Right renal cortex interstitium (tissue), 3 donors: Measurements from ENCODE around the gene PTPRD. TPM values are rescaled to one million over a fixed set of nuclear protein-coding genes. Genes with fewer than 3 reads are reported as not detected.

Source experiments
- DNase-seq, 3 donors: peaks; one replicate each; pipeline ENCODE4 v3.0.0-alpha.2; 2013; ENCODE audit warnings: low read depth in 3 of 3, low spot score in 2 of 3
- polyA plus RNA-seq, 3 donors: library from polyadenylated mRNA; unstranded; fragments of 120-200 nt; gene quantifications; one replicate each; pipeline ENCODE4 v1.2.1, GENCODE V29; 2013; ENCODE audit not compliant: insufficient read length in 3 of 3

PTPRD gene
- polyA plus RNA-seq, 3 donors, result 92.4 to 109 (median 101) TPM

DNA sequence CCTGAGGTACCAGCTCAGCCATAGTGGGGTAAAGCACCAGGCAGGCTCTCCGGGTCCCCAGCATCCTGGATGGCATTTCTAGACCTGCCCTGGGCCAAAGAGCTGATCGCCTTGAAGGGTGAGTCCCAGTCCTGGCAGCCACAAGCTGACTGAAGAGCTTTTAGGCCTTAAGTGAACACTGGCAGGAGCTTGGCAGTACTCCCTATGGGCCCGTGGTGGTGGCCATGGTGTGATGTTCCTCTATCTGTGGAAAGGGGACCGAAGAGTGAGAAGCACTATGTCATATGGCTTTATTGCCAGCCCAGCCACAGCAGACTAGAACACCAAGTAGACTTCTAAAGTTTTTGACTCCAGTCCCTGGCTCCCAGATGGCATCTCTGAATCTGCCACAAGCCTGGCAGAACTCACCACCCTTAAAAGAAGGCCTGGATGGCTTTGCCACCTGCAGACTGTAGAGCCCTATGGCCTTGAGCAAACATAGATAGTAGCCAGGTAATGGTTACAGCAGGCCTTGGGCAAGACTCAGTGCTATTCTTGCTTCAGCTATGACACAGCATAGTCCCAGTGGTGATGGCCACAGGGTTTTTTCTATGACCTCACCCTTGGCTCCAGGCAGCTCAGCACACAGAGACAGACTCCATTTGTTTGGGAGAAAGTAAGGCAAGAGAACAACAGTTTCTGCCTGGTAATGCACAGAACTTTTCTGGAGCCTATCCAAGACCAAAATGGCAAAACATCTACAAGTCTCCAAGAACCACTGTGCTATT lies 2011.7 kb downstream of the PTPRD start:
- DNase-seq, result no peak

DNA sequence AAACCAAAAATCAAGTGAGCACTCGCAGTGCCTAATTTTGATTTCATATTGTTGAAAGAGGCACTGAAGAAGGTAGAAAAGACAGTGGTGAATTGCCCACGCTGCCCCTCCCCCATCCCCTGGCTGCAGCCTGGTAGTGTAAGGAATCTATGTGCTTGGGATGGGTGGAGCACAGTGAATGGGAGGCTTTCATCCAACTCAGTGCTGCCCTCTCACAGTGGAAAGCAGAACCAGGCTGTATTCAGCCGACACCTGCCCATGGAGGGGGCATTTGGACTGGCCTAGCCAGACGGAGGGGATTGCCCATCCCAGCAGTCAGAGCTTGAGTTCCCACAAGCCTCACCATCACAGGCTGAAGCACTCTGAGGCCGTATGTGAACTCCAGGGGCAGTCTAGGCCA lies 2012.9 kb downstream of the PTPRD start:
- no peak for DNase-seq

DNA sequence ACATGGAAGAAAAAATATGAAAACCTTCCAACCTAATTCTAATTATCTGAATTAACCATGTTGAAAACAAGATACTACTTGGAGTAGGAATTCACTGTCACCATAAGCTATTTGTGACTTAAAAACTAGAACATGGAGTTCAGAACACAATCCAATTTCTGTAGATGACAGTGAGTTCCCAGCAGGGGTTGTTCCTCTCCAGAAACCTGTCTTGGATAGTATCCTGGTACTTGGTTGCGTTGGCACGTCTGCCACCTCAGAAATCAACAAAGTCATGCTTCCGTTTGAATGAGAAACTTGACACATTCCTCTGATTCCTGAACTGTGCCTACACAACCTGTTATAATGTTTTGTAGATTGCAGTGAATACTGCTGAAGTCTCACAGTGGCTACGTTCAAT lies 2023.3 kb downstream of the PTPRD start:
- DNase-seq, result no peak

DNA sequence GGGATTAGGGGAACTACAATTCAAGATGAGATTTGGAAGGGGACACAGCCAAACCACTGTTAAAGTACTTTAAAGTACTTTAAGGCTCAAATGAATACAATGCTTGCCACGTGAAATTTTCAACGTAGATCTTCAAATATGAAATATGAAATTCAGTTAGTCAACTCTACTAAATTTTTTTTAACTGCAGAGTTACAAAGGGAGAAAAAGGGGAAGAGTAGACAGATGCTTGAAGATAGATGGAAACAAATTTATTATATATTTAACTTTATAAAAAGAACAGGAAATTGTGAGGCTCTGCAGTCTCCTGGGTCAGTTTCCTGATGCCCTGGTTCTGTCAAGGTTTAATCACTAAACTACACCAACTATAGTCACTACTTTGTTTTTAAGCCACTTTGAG lies 2027.8 kb downstream of the PTPRD start:
- DNase-seq, result no peak

DNA sequence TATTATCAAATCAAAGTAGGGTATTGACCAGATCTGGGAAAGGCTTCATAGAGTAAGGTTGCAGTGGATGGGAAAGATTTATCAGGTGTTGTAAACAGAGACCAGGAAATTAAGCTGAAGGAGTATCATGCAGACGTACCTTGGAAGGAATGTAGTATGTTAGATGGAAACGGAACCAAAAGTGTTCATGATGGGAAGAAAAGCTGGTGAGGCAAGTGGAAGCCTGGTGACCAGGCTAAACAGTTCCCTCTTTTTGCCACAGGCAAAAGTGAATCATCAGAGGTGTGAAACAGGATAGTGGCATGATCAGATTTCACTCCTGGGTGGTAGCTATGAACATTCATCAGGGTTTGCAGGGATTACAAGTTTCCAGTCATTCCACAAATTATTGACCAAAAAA lies 2033.1 kb downstream of the PTPRD start:
- DNase-seq, result no peak

DNA sequence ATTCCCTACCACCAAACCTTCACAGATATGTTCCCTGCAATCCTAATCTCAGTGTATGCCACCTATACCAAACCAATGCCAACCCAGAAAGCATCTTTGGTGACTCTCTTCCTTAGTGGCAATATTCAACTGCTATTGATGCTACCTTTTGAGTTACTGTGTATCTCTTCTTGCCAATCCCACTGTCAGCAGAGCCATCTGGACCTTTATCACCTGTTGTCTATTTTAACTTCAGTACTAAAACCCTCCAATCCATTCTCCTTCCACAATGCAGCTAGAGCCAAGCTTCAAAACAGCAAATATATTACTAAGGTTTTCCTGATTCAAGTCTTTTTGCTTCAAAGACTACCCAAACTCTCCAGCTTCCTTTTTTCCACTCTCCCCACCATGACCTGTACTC lies 2036.1 kb downstream of the PTPRD start:
- DNase-seq, result no peak

DNA sequence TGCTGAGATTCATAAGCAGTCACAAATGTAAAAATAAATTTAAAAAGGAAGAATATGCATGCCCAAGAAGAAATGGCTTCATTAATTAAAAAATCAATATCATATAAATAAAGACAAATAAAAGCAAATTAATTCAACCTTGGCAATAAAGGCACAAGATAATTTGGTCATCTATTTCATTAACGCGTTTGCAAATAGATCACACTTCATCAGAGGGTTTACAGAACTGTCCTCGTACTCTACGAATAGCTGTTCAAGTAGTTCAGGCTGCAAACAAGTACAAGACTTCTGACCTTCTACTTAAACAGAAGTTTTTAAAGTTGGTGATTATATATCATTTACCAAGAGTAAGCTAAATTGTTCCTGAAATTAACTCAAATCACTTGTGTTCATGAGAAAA lies 2038.0 kb downstream of the PTPRD start:
- no peak for DNase-seq

DNA sequence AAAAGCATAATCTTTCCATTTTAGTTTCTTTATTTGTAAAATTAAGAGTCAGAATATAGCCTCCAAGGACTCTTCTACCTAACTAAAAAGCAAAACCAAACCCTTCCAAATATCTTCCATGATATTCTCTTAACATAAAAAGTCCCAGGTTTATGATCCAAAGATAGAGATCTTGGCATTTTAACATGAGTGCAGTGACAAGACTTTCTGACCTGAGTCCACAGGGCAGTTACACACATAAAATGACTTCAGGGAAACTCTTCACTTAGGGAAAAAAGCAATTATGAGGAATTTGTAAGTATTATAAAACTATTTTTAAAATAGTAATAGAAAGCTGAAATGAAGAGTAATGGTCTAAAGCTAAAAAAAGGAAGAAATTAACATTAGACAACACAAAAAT lies 2040.6 kb downstream of the PTPRD start:
- no peak for DNase-seq

DNA sequence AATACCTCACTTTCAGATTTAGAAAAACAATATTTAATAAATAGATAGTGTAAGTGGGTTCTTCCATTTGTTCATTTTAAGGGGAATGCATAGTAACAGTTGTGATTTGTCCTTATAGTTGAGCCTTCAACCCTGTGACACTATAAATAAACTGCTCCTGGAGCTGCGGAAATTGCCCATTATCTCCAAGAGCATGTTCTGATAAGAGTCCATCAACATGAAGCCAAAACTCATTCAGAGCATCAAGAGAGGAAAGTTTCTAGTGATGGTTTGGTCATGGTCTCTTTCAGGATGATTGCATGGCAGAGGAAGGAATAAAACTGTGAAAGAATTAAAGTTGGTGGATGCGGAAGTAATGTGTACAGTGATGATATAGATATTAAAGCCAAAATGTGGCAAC lies 2041.2 kb downstream of the PTPRD start:
- DNase-seq, result no peak

DNA sequence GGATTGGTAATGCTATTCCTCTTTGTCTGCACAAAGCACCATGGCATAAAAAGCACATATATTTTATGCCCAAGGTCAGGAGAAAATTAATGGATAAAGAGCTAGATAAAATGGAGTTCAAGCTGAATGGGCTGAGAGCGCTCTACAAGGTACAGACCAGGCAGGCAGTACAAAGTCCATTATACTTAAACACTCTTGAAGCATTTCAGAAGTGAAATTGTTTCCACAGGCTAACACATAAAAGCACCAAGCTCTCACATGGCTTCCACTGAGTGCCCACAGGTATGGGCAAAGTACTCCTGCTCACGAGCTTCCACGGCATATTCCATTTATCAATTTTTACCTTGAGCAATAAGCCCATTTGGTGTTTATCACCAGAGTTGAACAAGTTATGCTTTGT lies 2042.0 kb downstream of the PTPRD start:
- DNase-seq, result no peak

DNA sequence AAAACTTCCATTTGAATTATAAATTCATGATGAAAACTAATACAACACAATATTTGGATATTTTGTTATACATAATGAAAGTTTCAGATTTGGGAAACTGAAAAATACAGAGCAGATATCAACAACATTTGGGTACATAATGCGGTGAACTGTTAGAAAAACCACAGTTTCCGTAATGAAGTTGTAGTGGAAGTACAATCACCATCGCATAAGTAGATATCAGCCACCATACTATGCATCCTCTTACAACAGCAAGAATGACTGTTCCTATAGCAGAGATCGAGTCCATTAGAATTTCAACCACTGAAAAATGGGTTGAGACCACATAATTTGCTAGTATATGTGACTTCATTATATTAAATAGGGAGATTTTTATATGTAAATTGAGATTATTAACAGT lies 2043.0 kb downstream of the PTPRD start:
- DNase-seq, result no peak

DNA sequence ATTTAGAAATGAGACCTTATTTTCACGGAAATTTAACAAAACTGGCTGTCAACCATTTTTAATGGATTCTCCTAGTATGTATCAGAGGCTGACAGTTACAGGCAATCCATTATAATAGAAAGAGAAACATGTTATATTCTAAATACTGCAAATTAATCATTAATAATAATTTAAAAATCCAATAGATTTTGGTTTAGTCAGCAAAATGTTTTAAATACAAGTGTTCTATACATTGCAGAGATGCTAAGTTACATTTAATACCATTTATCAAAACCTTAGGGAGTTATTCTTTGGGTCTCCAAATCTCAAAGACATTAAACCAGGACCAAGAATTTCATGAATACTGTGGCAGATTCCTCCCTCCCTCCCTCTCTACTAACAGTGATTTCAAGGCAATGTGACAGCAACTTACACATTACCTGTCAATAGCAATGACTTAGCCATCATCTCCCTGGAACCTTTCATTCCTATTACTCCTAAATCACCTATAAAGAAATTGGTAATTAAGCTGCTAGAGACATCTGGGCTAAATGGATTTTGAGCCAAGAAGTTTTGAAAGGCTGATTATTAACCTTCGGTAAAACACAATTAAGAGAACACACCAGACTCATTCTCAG lies 2044.7 kb downstream of the PTPRD start:
- DNase-seq, result no peak

DNA sequence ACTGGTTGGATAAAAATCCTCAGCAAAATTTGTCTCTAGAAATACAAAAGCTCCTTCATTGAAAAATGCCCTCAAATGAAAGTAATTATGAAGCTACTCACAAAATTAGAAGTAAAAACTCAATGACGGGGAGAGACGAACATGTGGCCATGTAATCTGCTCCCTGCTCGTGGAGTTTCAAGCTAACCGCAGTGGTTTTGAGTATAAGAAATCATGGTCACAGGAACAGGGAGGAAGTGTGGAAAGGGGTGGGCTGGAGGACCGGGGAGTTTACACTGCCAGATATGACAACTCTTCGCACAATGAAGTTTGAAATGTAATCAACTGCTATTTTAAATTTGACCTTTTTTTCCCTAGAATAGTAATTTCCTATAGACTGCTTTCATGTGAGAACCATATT lies 2047.8 kb downstream of the PTPRD start:
- DNase-seq, result no peak

DNA sequence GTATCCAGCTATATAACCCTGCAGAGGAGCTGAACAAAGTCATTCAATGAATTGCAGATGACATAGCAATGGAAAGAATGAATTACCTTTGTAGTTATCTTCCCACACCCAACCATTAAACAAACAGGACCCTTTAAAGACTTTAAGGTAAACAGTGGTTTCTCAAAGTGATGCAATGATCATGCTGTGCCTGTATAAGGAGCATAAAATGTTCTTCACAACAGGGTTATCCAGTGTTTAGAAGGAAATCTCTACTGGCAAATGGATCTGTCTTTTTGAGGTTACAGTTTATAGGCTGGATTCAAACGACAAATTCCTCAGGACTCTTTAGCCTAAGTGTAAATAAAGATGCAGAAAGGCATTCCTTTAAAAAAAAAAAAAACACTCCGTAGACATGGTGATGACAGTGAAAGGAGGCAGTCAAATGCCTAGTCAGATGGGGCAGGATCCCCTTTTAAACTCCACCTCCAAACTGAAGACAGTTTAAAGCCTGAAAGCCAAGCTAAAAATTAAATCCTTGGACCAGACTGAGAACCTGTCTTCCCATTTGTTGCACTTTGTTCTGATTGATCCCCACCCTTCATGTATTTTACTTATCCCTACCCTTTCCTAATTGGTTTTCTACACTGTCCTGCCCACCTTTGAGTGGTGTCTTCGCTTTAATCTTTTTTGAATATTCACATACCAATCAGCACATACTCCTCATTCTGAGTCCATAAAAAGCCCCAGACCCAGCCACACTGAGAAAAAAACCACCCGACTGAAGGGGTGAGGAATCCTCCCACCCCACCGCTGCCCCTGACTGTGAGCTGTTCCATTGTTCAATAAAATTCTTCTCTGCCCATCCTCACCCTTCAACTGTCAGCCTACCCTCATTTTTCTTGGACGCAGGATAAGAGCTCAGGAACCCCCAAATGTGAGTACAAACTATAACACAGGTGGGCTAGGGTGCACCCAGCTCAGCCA lies 2052.0 kb downstream of the PTPRD start:
- no peak for DNase-seq

DNA sequence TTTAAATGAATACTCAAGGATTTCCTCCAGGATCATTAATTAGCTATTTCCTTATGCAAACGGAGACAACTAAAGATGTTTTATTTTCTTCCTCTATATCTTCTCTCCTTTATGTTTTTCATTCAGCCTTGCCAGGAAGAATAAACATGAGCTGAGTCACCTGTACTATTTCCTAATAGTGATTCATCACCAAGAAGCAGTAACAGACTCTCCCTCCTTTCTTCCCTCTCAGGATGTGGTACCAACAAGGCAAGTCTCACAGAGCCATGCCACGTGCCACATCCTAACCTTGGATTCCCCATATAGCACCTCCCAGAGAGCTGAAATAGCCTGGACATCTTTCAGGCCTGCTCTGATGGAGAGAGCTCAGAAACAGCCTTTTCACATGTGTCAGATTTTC lies 2054.6 kb downstream of the PTPRD start:
- no peak for DNase-seq

DNA sequence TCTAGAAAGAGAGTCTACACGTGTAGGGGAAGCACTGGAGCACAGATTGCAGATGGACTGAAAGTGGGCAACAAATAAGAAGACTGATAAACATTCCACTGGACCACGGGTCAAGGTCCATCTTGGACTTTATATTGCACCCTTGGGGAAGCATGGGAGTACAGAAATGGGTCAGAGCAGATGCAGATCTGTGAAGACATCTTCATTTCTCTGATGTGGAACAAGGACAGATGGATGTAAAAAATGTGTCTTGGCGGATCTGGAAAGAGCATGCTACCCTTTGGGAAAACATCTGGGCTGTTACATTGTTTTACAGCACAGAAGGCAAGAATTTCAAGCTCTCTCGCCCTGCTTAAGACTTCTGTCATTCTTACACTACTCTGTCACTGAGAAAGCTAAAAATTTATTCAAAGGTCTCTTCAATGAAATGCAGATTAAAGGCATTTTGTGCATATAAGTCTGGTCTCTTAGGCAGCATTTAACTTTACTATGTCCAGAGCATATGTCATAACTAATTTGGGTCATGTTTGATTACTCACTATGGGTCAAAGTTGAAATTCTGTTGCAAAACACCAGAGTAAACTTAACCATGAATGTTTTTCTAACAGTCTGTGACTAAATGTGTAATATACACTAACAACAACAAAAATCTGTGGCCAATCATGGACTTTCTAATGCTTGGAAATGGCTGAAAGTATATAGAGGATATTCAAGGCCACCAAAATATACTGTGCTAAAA lies 2056.9 kb downstream of the PTPRD start:
- no peak for DNase-seq

DNA sequence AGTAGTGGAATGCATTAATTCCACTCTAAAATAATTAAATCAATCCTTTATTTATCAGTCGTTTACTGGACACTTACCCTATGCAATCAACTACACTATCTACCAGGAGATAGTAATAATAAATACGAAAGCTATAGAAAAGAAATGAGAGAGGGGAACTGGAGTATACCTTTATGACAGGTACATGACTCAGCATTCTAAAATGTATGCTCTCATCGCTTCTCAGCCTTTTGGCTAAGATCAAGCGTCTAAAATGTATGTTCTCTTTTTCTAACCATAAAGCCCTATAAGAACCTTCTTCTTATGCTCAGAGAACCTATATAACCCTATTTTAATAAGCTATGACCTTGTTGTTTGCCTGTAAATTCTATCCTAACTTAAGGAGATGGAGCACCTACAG lies 2059.4 kb downstream of the PTPRD start:
- no peak for DNase-seq

DNA sequence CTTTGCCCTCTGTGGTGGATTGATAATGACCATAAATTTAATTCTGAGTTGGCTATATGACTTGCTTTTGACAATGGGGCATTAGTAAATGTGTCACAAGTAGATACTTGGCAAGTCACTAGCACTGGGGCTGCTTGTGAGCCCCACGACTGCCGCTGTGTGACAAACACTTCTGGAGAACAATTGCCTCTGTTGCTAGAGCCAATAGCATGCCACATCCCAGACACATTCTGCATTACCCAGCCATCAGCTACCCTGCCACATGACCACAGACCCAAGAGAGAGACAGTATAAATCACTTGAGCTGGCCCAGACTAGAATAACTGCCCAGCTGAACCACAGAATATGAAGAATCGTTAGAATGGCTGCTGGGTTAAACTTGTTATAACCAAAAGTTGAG lies 2060.1 kb downstream of the PTPRD start:
- DNase-seq, result no peak

DNA sequence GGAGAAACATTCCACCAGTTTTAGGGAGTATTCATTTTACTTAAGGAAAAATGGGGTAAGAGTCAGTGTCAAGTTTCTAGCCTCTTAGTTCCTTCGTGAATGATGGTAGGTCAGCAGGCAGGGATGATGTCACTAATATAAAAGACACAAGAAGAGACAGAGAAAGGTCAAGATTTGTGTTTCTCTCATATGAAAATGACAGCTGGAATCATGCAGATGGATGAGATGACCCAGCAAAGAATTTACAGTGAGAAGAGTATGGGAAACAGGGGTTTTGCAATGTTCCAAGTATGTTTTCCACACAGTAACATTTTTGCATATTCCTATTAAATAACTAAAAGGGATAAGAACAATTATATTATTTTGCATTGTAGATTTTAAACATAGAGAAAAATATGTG lies 2063.6 kb downstream of the PTPRD start:
- DNase-seq, result no peak

DNA sequence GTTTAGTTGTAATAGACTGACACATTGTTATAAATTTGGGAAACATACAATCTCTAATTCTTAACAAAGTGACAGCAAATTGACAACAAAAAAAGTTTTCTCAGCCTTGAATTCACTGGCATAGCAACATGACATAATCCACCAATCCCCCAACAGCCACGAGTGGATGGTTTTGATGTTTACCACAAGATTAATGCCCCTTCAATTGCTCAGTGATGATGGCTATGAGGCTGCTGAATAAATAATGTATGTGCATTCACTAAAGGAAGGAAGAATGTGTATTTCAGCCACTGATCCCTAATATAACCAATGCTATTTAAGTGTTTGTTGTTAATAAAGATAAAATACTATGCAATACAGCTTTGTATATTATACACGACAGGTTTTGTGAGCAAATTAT lies 2069.6 kb downstream of the PTPRD start:
- DNase-seq, result no peak

DNA sequence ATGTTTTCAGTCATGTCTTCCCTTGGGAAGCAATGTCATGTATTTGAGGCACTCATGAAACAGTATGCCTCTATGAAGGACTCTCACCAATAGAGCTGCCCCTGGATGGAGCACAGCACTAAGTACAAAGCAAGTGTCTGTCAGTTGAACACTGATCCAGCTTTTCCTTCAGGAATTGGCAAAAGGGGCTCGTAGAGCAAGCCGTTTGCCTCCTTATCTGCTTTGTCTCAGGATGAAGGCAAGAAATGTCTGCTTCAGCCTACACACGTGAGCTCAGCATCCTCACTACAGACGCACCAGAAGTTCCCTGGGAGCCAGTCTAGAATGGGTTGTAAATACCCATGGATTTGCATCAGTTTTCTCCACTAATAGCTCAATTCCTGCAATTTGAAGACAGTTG lies 2070.3 kb downstream of the PTPRD start:
- DNase-seq, result no peak
